SK-N-SH (cell line): ENCODE results near the gene ARL4D. TPM values are rescaled to one million over a fixed set of nuclear protein-coding genes. Genes with fewer than 3 reads are reported as not detected.
A peak's percentile ranks its signal among the peaks of the same experiment; 100 is the strongest.

Experiments used
- CTCF ChIA-PET: fragments of 300-600, 350-600 bp; formaldehyde crosslinking; extraction: SDS; loops from one replicate; lab custom pipeline; 2021; lab: Yijun Ruan, JAX
- POLR2A ChIA-PET: fragments of 350-600 bp; sonication (Branson Sonifier 250); formaldehyde crosslinking; extraction: SDS; loops from one replicate; lab custom pipeline; 2020; ENCODE audit warnings: antibody characterized with exemption, inconsistent platforms; lab: Yijun Ruan, JAX
- DNase-seq: peaks from one replicate; pipeline ENCODE4 v3.0.0; 2012
- H2AFZ ChIP-seq: fragments of 200-600 bp; sonication (generic); 2 replicates; pipeline ENCODE4 v1.8.1; 2016; ENCODE audit warnings: antibody characterized with exemption, mild to moderate bottlenecking, low read depth
- H3F3A ChIP-seq: fragments of 200-600 bp; sonication (generic); replicated peaks from 2 replicates; pipeline ENCODE3; 2016; ENCODE audit warnings: antibody characterized with exemption, mild to moderate bottlenecking; ENCODE audit not compliant: insufficient read depth
- H3K27ac ChIP-seq, 2 experiments: fragments of 200-500 bp in 1 of 2; fragments of 200-600 bp in 1 of 2; sonication (Bioruptor generic) in 1 of 2; sonication (generic), shearing (Covaris generic) in 1 of 2; 2 replicates each; pipeline versions ENCODE4 v1.5.1 to v1.6.1; 2014 to 2016; ENCODE audit warnings: low read depth in 2 of 2, inconsistent platforms in 1 of 2, low read length in 1 of 2, mild to moderate bottlenecking in 1 of 2, mixed read lengths in 1 of 2
- H3K27me3 ChIP-seq: fragments of 200-600 bp; sonication (generic), shearing (Covaris generic); 2 replicates; pipeline ENCODE4 v1.6.1; 2016; ENCODE audit warnings: mixed run types; ENCODE audit not compliant: insufficient read depth
- H3K36me3 ChIP-seq, 2 experiments: fragments of 200-500 bp in 1 of 2; fragments of 200-600 bp in 1 of 2; sonication (Bioruptor generic) in 1 of 2; sonication (generic) in 1 of 2; replicated peaks in 1 of 2; 2 replicates each; pipeline versions ENCODE3 to v1.5.1; 2014 to 2016; ENCODE audit warnings: low read length in 1 of 2, mild to moderate bottlenecking in 1 of 2; ENCODE audit not compliant: insufficient read depth in 2 of 2, control insufficient read depth in 1 of 2
- H3K4me1 ChIP-seq, 2 experiments: fragments of 200-500 bp in 1 of 2; fragments of 200-600 bp in 1 of 2; sonication (Bioruptor generic) in 1 of 2; sonication (generic), shearing (Covaris generic) in 1 of 2; 2 replicates each; pipeline versions ENCODE4 v1.5.1 to v1.6.1; 2014 to 2016; ENCODE audit warnings: low read depth in 1 of 2, low read length in 1 of 2, mixed run types in 1 of 2; ENCODE audit not compliant: insufficient read depth in 2 of 2, control insufficient read depth in 1 of 2
- H3K4me2 ChIP-seq: fragments of 200-600 bp; sonication (generic), shearing (Covaris generic); 2 replicates; pipeline ENCODE4 v1.6.1; 2017; ENCODE audit warnings: mixed run types
- H3K4me3 ChIP-seq, 2 experiments: fragments of 200-500 bp in 1 of 2; fragments of 200-600 bp in 1 of 2; sonication (Bioruptor generic) in 1 of 2; sonication (generic), shearing (Covaris generic) in 1 of 2; 2 replicates each; pipeline versions ENCODE4 v1.5.1 to v1.8.1; 2014 to 2016; ENCODE audit warnings: low read depth in 2 of 2, inconsistent platforms in 1 of 2, low read length in 1 of 2, mild to moderate bottlenecking in 1 of 2, mixed read lengths in 1 of 2, moderate library complexity in 1 of 2
- H3K79me2 ChIP-seq: fragments of 200-600 bp; sonication (generic); 2 replicates; pipeline ENCODE4 v1.8.1; 2017; ENCODE audit warnings: mild to moderate bottlenecking; ENCODE audit not compliant: insufficient read depth
- H3K9ac ChIP-seq: fragments of 200-600 bp; sonication (generic); 2 replicates; pipeline ENCODE4 v1.6.1; 2017; ENCODE audit warnings: mixed run types
- H3K9me2 ChIP-seq: fragments of 200-600 bp; sonication (generic); 2 replicates; pipeline ENCODE4 v1.6.1; 2017; ENCODE audit warnings: mixed run types
- H3K9me3 ChIP-seq: fragments of 200-600 bp; sonication (generic); 2 replicates; pipeline ENCODE4 v1.6.1; 2017; ENCODE audit warnings: mixed run types, mild to moderate bottlenecking, moderate library complexity
- H4K20me1 ChIP-seq: fragments of 200-600 bp; sonication (generic); 2 replicates; pipeline ENCODE4 v1.6.1; 2017; ENCODE audit warnings: mild to moderate bottlenecking, mixed run types; ENCODE audit not compliant: insufficient read depth
- CHD2 ChIP-seq: fragments of 150-350 bp; IDR thresholded peaks from 2 replicates; pipeline ENCODE4 v1.6.1; 2018; ENCODE audit warnings: low read length; ENCODE audit not compliant: partially characterized antibody
- CTCF ChIP-seq: fragments of 200-600 bp; sonication (generic); IDR thresholded peaks from 2 replicates; pipeline ENCODE4 v1.6.1; 2017; ENCODE audit warnings: antibody characterized with exemption, mild to moderate bottlenecking, moderate library complexity
- ELF1 ChIP-seq: IDR thresholded peaks from 2 replicates; pipeline ENCODE4 v1.4.0; 2012
- EP300 ChIP-seq, 2 experiments: IDR thresholded peaks; 2 replicates each; pipeline versions ENCODE4 v1.4.0 to v1.6.1; 2012; ENCODE audit warnings: borderline replicate concordance in 1 of 2, low read depth in 1 of 2, low read length in 1 of 2
- EZH2phosphoT487 ChIP-seq: fragments of 200-600 bp; sonication (generic); IDR thresholded peaks from 2 replicates; pipeline ENCODE4 v1.6.1; 2017; ENCODE audit warnings: low read depth, mixed run types, mild to moderate bottlenecking, antibody characterized with exemption, moderate library complexity, borderline replicate concordance
- FOSL2 ChIP-seq: IDR thresholded peaks from 2 replicates; pipeline ENCODE4 v1.4.0; 2012; ENCODE audit warnings: low read depth, mild to moderate bottlenecking, moderate library complexity, borderline replicate concordance
- FOXJ3 ChIP-seq: sonication (generic); formaldehyde crosslinking; IDR thresholded peaks from 2 replicates; pipeline ENCODE4 v1.5.1; 2020; ENCODE audit warnings: mild to moderate bottlenecking, missing genetic modification reagents
- FOXM1 ChIP-seq: IDR thresholded peaks from 2 replicates; pipeline ENCODE4 v1.4.0; 2012; ENCODE audit warnings: low read depth, mild to moderate bottlenecking
- GABPA ChIP-seq: IDR thresholded peaks from 2 replicates; pipeline ENCODE4 v1.4.0; 2012; ENCODE audit warnings: low read depth, mild to moderate bottlenecking
- GATA2 ChIP-seq: sonication (generic); formaldehyde crosslinking; IDR thresholded peaks from 2 replicates; pipeline ENCODE4 v1.5.0; 2020; ENCODE audit warnings: mild to moderate bottlenecking, missing genetic modification reagents
- JUND ChIP-seq: IDR thresholded peaks from 2 replicates; pipeline ENCODE4 v1.4.0; 2012
- MXI1 ChIP-seq: IDR thresholded peaks from 2 replicates; pipeline ENCODE4 v1.6.1; 2012; ENCODE audit warnings: mild to moderate bottlenecking, low read depth, low read length, improper control_type of control experiment
- NFIC ChIP-seq: IDR thresholded peaks from 2 replicates; pipeline ENCODE4 v1.4.0; 2012; ENCODE audit warnings: borderline replicate concordance
- NRF1 ChIP-seq: IDR thresholded peaks from 2 replicates; pipeline ENCODE4 v1.6.1; 2012; ENCODE audit warnings: low read depth, mild to moderate bottlenecking, low read length
- POLR2AphosphoS5 ChIP-seq: IDR thresholded peaks from 2 replicates; pipeline ENCODE4 v1.6.1; 2012; ENCODE audit warnings: low read depth, low read length
- RAD21 ChIP-seq: IDR thresholded peaks from 2 replicates; pipeline ENCODE4 v1.6.1; 2012; ENCODE audit warnings: mild to moderate bottlenecking, low read length
- RCOR1 ChIP-seq: fragments of 150-350 bp; IDR thresholded peaks from 2 replicates; pipeline ENCODE4 v1.6.1; 2017; ENCODE audit warnings: antibody characterized with exemption, low read length
- RXRA ChIP-seq: IDR thresholded peaks from 2 replicates; pipeline ENCODE4 v1.4.0; 2012; ENCODE audit warnings: low read depth, mild to moderate bottlenecking, borderline replicate concordance
- SIN3A ChIP-seq: IDR thresholded peaks from 2 replicates; pipeline ENCODE4 v1.6.1; 2012; ENCODE audit warnings: low read depth, mild to moderate bottlenecking, low read length, moderate library complexity, borderline replicate concordance
- SMC3 ChIP-seq: IDR thresholded peaks from 2 replicates; pipeline ENCODE4 v1.6.1; 2012; ENCODE audit warnings: low read depth, low read length, improper control_type of control experiment
- TCF12 ChIP-seq: IDR thresholded peaks from 2 replicates; pipeline ENCODE4 v1.4.0; 2012
- TEAD4 ChIP-seq: IDR thresholded peaks from 2 replicates; pipeline ENCODE4 v1.4.0; 2012; ENCODE audit warnings: mild to moderate bottlenecking, borderline replicate concordance; ENCODE audit not compliant: insufficient read depth
- USF1 ChIP-seq: IDR thresholded peaks from 2 replicates; pipeline ENCODE4 v1.4.0; 2012; ENCODE audit warnings: low read depth, borderline replicate concordance
- USF2 ChIP-seq: fragments of 150-350 bp; IDR thresholded peaks from 2 replicates; pipeline ENCODE4 v1.6.1; 2017; ENCODE audit warnings: antibody characterized with exemption, low read length, low read depth, borderline replicate concordance
- YY1 ChIP-seq: IDR thresholded peaks from 2 replicates; pipeline ENCODE4 v1.4.0; 2012; ENCODE audit warnings: low read depth, mild to moderate bottlenecking
- WGBS: methylation state at CpG from one replicate; pipeline ENCODE4 v1.1.6; 2017; ENCODE audit warnings: low lambda C conversion rate; 5-methylcytosine and 5-hydroxymethylcytosine counted together
- polyA plus RNA-seq, 3 experiments: library from polyadenylated mRNA; depleted of rRNA; stranded (reverse); fragments of >200 nt; gene quantifications; 2 replicates each; pipeline ENCODE4 v1.2.3, GENCODE V29; 2012
- TF ChIP-seq, protein P1 (sequence below): IDR thresholded peaks from 2 replicates; pipeline ENCODE4 v1.6.1; 2012; ENCODE audit warnings: mild to moderate bottlenecking, low read depth, low read length, moderate library complexity
- TF ChIP-seq, protein P2 (sequence below): IDR thresholded peaks from 2 replicates; pipeline ENCODE4 v1.4.0; 2012; ENCODE audit warnings: low read depth

ARL4D gene
- polyA plus RNA-seq, 1 of the 3 experiments (the other 2 are of a cell fraction) = 29.5 TPM

- H3K27me3 ChIP-seq = no peaks in the 10 kb centered on the region
- WGBS = under 1% methylated on average over 33 of the region's 33 CpGs
- H3K9me3 ChIP-seq = no peaks in the 10 kb centered on the region
- peaks cover 11% of the 10 kb centered on the region for H3F3A ChIP-seq
- peak overlapping the region; percentile 95 for H3K9ac ChIP-seq
- no peaks in the 10 kb centered on the region for H3K79me2 ChIP-seq
- H3K27ac ChIP-seq = peak overlapping the region; percentile 91 to 99
- peak overlapping the region; percentile 84 for H3K4me2 ChIP-seq
- peak overlapping the region; percentile 58 to 77 for H3K4me3 ChIP-seq
- CTCF ChIA-PET = interaction anchor here (0.9 to 12.4 kb wide), 8 partner anchors 9 to 305 kb away, joined by 3 to 430 read pairs (median 6); partner anchors contain the start of genes ARL4D and DHX8
- peak overlapping the region; percentile 98 for H2AFZ ChIP-seq
- no peaks in the 10 kb centered on the region for H3K36me3 ChIP-seq
- peak; percentile 74 for DNase-seq
- H4K20me1 ChIP-seq = no peaks in the 10 kb centered on the region
- H3K4me1 ChIP-seq = peaks cover 0 to 3% of the 10 kb centered on the region in 2 experiments; a peak in 1 of 4 replicates
- POLR2A ChIA-PET = interaction anchor here (0.6 to 5.9 kb wide), 6 partner anchors 9 to 120 kb away, joined by 3 to 136 read pairs (median 20); partner anchors contain the start of genes ARL4D and DHX8
- no peaks in the 10 kb centered on the region for H3K9me2 ChIP-seq
- TF ChIP-seq CTCF (peak; percentile 92), MXI1 (peak; percentile 74), TEAD4 (no peak), ELF1 (no peak), FOSL2 (no peak), USF1 (no peak), RXRA (no peak), SMC3 (peak; percentile 62), FOXJ3 (CRISPR knock-in tag) (no peak), YY1 (no peak), GATA2 (no peak), GABPA (peak; percentile 46; the same call in 1 of the 2 replicates), RAD21 (peak; percentile 56), TCF12 (no peak), POLR2AphosphoS5 (peak; percentile 49), NRF1 (no peak), CHD2 (no peak), NFIC (no peak), EZH2phosphoT487 (no peak), FOXM1 (no peak), USF2 (no peak), SIN3A (no peak), RCOR1 (no peak), JUND (no peak), EP300 (IDR thresholded peaks at IDR 0.05; ENCODE audit: borderline replicate concordance in 1 of 2, low read depth in 1 of 2, low read length in 1 of 2) (no peak)
- TF ChIP-seq, protein P1, sequence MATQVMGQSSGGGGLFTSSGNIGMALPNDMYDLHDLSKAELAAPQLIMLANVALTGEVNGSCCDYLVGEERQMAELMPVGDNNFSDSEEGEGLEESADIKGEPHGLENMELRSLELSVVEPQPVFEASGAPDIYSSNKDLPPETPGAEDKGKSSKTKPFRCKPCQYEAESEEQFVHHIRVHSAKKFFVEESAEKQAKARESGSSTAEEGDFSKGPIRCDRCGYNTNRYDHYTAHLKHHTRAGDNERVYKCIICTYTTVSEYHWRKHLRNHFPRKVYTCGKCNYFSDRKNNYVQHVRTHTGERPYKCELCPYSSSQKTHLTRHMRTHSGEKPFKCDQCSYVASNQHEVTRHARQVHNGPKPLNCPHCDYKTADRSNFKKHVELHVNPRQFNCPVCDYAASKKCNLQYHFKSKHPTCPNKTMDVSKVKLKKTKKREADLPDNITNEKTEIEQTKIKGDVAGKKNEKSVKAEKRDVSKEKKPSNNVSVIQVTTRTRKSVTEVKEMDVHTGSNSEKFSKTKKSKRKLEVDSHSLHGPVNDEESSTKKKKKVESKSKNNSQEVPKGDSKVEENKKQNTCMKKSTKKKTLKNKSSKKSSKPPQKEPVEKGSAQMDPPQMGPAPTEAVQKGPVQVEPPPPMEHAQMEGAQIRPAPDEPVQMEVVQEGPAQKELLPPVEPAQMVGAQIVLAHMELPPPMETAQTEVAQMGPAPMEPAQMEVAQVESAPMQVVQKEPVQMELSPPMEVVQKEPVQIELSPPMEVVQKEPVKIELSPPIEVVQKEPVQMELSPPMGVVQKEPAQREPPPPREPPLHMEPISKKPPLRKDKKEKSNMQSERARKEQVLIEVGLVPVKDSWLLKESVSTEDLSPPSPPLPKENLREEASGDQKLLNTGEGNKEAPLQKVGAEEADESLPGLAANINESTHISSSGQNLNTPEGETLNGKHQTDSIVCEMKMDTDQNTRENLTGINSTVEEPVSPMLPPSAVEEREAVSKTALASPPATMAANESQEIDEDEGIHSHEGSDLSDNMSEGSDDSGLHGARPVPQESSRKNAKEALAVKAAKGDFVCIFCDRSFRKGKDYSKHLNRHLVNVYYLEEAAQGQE = no peak
- TF ChIP-seq, protein P2, sequence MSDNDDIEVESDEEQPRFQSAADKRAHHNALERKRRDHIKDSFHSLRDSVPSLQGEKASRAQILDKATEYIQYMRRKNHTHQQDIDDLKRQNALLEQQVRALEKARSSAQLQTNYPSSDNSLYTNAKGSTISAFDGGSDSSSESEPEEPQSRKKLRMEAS = no peak
Measured at GRCh38 chr17:43389046-43389947, 9.5 kb upstream of the ARL4D start.
